Right lobe of liver (tissue), 6 donors: ENCODE results near the gene CALU. TPM values are rescaled to one million over a fixed set of nuclear protein-coding genes. Genes with fewer than 3 reads are reported as not detected.

Experiments used
- ATAC-seq, 4 donors: fragments of 200-7000 bp; cut with Tn5 transposase; one replicate each; pipeline ENCODE4 v1.9.1; 2020; ENCODE audit warnings: mild to moderate bottlenecking in 4 of 4, moderate library complexity in 4 of 4
- DNase-seq, 3 donors: peaks; one replicate each; pipeline ENCODE4 v3.0.0-alpha.2; 2020
- H3K27ac ChIP-seq, 3 donors: fragments of 200-600 bp; one replicate each; pipeline ENCODE4 v1.8.0; 2022
- H3K27me3 ChIP-seq, 2 donors: fragments of 200-600 bp; one replicate each; pipeline ENCODE4 v1.8.0; 2022
- H3K36me3 ChIP-seq, 4 donors: fragments of 200-600 bp; sonication (generic) in 1 of 4; one replicate each; pipeline versions ENCODE4 v1.5.1 to v1.8.0; 2017 to 2022; ENCODE audit warnings: control low read depth in 1 of 4
- H3K4me1 ChIP-seq, 4 donors: fragments of 200-600 bp; sonication (generic) in 1 of 4; one replicate each; pipeline versions ENCODE4 v1.5.1 to v1.8.0; 2017 to 2022; ENCODE audit warnings: control low read depth in 1 of 4
- H3K4me3 ChIP-seq, 3 donors: fragments of 200-600 bp; one replicate each; pipeline ENCODE4 v1.8.0; 2022
- H3K9me3 ChIP-seq, 4 donors: fragments of 200-600 bp; sonication (generic) in 1 of 4; one replicate each; pipeline versions ENCODE4 v1.5.1 to v1.8.0; 2017 to 2022; ENCODE audit warnings: control low read depth in 1 of 4
- CTCF ChIP-seq, 4 donors: fragments of 200-600 bp in 3 of 4; fragments of 450-650 bp in 1 of 4; IDR thresholded peaks; one replicate each; pipeline versions ENCODE4 v1.5.1 to v1.8.0; 2016 to 2022; ENCODE audit warnings: antibody characterized with exemption in 4 of 4, mild to moderate bottlenecking in 2 of 4
- POLR2A ChIP-seq: fragments of 450-650 bp; IDR thresholded peaks from one replicate; pipeline ENCODE4 v1.6.1; 2017; ENCODE audit warnings: antibody characterized with exemption, mild to moderate bottlenecking
- WGBS: methylation state at CpG from one replicate; pipeline ENCODE4 v1.1.6; 2018; ENCODE audit warnings: low coverage, low lambda C conversion rate; ENCODE audit not compliant: insufficient coverage; ENCODE audit errors: missing lambda C conversion rate; 5-methylcytosine and 5-hydroxymethylcytosine counted together
- intact Hi-C, 2 donors: fragments of 100-400 bp; cut with DNase I; formaldehyde crosslinking; loops; one replicate each; pipeline versions ENCODE4 v1.11.2 to v1.14.1; 2022
- total RNA-seq, 6 experiments: library from RNA; depleted of rRNA in 2 of 6; stranded (reverse); fragments of >200 nt in 2 of 6; fragmentation: NEBNext Ultra II Directional in 3 of 6; extraction: Animal tissue kit (Norgen Biotek cat#: 25700) in 3 of 6; gene quantifications; one replicate each; pipeline versions ENCODE4 v1.1.0 to v1.2.4, GENCODE V29; 2016 to 2023
- donor health status: DM: no; HTN: yes; CAD: no.
- donor health status: DM: no; HTN: no; CAD: no.
- donor health status: DM: no; HTN: no; CAD: no.
- donor health status: DM: no; HTN: yes; CAD: no.
- donor health status: DM: no; HTN: yes; CAD: no.

Gene CALU
- total RNA-seq, 6 experiments from 2014 or later, result 25.4 to 48.3 (median 42.1) TPM

DNA sequence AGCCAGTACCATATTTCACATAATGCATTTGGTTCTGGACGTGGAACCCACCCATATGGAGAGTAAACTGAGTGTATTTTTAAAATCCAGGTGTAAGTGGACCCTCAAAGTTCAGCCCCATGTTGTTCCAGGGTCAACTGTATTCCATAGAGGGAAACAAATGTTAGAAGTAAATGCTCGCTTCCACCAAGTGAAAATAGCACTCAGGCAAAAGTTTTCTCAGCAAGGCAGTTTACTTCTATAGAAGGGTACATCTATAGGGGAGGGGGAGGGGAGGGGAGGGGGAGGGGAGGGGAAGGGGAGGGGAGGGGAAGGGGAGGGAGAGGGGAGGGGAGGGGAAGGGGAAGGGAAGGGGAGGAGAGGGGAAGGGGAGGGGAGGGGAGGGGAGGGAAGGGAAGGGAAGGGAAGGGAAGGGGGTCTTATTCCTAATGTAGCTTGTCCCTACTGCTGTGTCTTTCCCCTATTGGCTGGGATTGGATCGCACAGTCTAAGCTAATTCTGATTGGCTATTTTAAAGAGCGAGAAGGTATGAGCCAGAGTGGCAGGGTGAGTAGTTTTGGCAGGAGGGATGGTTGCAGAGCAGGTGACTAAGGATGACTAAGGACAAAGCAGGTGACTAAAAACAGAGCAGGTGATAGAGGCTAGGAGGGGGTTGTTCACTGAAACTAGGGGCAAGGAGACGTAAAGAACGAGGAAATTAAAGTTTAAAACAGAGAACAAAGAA lies 37.9 kb upstream of the CALU start:
- Histone ChIP-seq H3K4me1 (no peaks in the 10 kb centered on the region), H3K27ac (no peak overlapping the region), H3K36me3 (no peaks in the 10 kb centered on the region), H3K9me3 (no peaks in the 10 kb centered on the region), H3K4me3 (no peak overlapping the region), H3K27me3 (peaks cover 0 to 4% of the 10 kb centered on the region in 2 donors)
- ATAC-seq (no peak), DNase-seq (no peak)
- no peak for TF ChIP-seq POLR2A
- no peak for TF ChIP-seq CTCF (IDR thresholded peaks at IDR 0.05)
- WGBS, result 55% methylated on average over 6 of the region's 6 CpGs
- intact Hi-C loops, result no loop called here

GRCh38 chr7:128703609-128704241 lies 35.4 kb upstream of the CALU start:
- no peak for DNase-seq
- no peaks in the 10 kb centered on the region for H3K36me3 ChIP-seq
- TF ChIP-seq CTCF (IDR thresholded peaks at IDR 0.05), result no peak
- no peak for TF ChIP-seq POLR2A
- no peaks in the 10 kb centered on the region for H3K9me3 ChIP-seq
- H3K4me3 ChIP-seq, result no peak overlapping the region
- intact Hi-C loops, result no loop called here
- peak; percentile 31 to 46 (median 38) for ATAC-seq
- H3K4me1 ChIP-seq, result no peaks in the 10 kb centered on the region
- 54% methylated on average over 6 of the region's 7 CpGs for whole genome bisulfite sequencing
- no peak overlapping the region for H3K27ac ChIP-seq
- no peaks in the 10 kb centered on the region for H3K27me3 ChIP-seq

DNA sequence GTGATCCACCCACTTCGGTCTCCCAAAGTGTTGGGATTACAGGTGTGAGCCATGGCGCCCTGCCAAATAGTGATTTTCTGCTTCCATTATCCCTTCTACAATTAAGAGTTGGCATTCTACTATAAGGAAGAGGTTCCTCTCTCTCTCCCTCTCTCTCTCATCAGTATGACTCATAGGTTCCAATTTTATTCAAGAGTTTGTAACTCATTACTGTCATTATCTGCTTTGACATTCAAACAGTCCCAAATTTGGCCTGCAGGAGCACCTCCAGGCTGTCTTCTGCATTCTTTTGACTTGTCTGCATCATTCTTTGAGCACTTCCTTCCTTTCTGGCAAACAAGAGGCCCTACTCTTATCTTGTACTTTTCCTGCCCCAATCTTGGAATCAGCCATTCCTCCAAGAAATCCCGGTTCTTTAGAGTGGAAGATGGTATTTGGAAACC lies 33.2 kb upstream of the CALU start:
- intact Hi-C loops, result no loop called here
- no peaks in the 10 kb centered on the region for H3K9me3 ChIP-seq
- no peak for DNase-seq
- H3K36me3 ChIP-seq, result no peaks in the 10 kb centered on the region
- ATAC-seq, result peak; percentile 36 to 72 (median 62)
- no peaks in the 10 kb centered on the region for H3K27me3 ChIP-seq
- H3K27ac ChIP-seq, result no peak overlapping the region
- no peak for TF ChIP-seq CTCF (IDR thresholded peaks at IDR 0.05)
- TF ChIP-seq POLR2A, result no peak
- WGBS, result 59% methylated on average over 3 of the region's 3 CpGs
- no peaks in the 10 kb centered on the region for H3K4me1 ChIP-seq
- H3K4me3 ChIP-seq, result no peak overlapping the region

GRCh38 chr7:128707752-128708151 lies 31.4 kb upstream of the CALU start:
- 95% methylated on average over 1 of the region's 1 CpG for WGBS
- intact Hi-C loops, result no loop called here
- Histone ChIP-seq H3K27me3 (no peaks in the 10 kb centered on the region), H3K4me3 (no peak overlapping the region), H3K9me3 (no peaks in the 10 kb centered on the region), H3K36me3 (no peaks in the 10 kb centered on the region), H3K4me1 (no peaks in the 10 kb centered on the region), H3K27ac (no peak overlapping the region)
- DNase-seq, result no peak
- no peak for ATAC-seq
- TF ChIP-seq CTCF (IDR thresholded peaks at IDR 0.05) (no peak), POLR2A (no peak)
